Measurements from ENCODE around the gene FKBP4.

DNA sequence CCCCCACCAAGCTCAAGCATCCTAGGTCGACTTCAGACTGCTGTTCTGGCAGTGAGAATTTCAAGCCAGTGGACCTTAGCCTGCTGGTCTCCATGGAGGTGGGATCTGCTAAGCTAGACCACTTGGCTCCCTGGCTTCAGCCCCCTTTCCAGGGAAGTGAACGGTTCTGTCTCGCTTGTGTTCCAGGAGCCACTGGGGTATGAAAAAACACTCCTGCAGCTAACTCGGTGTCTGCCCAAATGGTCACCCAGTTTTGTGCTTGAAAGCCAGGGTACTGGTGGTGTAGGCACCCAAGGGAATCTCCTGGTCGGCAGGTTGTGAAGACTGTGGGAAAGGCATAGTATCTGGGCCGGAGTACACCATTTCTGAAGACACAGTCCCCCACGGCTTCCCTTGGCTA, 44.6 kb upstream of the FKBP4 start:
- TF ChIP-seq, protein P1, sequence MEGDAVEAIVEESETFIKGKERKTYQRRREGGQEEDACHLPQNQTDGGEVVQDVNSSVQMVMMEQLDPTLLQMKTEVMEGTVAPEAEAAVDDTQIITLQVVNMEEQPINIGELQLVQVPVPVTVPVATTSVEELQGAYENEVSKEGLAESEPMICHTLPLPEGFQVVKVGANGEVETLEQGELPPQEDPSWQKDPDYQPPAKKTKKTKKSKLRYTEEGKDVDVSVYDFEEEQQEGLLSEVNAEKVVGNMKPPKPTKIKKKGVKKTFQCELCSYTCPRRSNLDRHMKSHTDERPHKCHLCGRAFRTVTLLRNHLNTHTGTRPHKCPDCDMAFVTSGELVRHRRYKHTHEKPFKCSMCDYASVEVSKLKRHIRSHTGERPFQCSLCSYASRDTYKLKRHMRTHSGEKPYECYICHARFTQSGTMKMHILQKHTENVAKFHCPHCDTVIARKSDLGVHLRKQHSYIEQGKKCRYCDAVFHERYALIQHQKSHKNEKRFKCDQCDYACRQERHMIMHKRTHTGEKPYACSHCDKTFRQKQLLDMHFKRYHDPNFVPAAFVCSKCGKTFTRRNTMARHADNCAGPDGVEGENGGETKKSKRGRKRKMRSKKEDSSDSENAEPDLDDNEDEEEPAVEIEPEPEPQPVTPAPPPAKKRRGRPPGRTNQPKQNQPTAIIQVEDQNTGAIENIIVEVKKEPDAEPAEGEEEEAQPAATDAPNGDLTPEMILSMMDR (IDR thresholded peaks at IDR 0.05; ENCODE audit: insufficient read depth, low read depth, low read length): no peak
- TF ChIP-seq EZH2 (IDR thresholded peaks at IDR 0.05; ENCODE audit: insufficient read depth, low read length): no peak

Data from astrocyte (in vitro differentiated cells and primary cell).